ENCODE results near the gene BTBD9.

DNA sequence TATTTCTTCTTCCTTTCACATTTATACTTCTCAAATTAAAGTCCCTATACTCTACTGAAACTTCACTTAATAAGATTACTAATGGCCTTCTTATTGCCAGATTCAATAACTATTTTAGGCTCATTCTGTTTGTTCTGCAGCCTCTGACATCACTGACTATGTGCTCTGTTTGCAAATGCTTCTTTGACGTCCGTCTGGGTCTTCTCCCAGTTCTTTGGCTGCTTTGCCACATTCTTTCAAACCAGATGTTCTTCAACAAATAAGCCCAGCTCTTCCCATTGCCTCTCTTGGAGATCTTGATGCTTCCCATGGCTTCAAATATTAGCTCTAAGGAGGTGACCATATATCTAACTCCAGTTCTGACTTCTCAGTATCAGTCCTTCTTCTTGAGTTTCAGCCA, 117.4 kb downstream of the BTBD9 start:
- TF ChIP-seq KAT8 (IDR thresholded peaks at IDR 0.05; ENCODE audit: low read depth) = no peak
- TF ChIP-seq, protein P1, sequence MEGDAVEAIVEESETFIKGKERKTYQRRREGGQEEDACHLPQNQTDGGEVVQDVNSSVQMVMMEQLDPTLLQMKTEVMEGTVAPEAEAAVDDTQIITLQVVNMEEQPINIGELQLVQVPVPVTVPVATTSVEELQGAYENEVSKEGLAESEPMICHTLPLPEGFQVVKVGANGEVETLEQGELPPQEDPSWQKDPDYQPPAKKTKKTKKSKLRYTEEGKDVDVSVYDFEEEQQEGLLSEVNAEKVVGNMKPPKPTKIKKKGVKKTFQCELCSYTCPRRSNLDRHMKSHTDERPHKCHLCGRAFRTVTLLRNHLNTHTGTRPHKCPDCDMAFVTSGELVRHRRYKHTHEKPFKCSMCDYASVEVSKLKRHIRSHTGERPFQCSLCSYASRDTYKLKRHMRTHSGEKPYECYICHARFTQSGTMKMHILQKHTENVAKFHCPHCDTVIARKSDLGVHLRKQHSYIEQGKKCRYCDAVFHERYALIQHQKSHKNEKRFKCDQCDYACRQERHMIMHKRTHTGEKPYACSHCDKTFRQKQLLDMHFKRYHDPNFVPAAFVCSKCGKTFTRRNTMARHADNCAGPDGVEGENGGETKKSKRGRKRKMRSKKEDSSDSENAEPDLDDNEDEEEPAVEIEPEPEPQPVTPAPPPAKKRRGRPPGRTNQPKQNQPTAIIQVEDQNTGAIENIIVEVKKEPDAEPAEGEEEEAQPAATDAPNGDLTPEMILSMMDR (IDR thresholded peaks at IDR 0.05 in 2 of 3, conservative IDR thresholded peaks at IDR 0.05 in 1 of 3; ENCODE audit: insufficient read depth in 2 of 3, low read depth in 1 of 3, low read length in 3 of 3) = no peak
